ENCODE measurements around the gene MRPL46. TPM values are rescaled to one million over a fixed set of nuclear protein-coding genes. Genes with fewer than 3 reads are reported as not detected.
A peak's percentile ranks its signal among the peaks of the same experiment; 100 is the strongest.

Gene MRPL46
- total and polyA plus RNA-seq, 2 of the 8 experiments (the other 6 are each of a cell fraction or from before 2014, with no cell fraction given): 17.2 to 24.5 TPM

DNA sequence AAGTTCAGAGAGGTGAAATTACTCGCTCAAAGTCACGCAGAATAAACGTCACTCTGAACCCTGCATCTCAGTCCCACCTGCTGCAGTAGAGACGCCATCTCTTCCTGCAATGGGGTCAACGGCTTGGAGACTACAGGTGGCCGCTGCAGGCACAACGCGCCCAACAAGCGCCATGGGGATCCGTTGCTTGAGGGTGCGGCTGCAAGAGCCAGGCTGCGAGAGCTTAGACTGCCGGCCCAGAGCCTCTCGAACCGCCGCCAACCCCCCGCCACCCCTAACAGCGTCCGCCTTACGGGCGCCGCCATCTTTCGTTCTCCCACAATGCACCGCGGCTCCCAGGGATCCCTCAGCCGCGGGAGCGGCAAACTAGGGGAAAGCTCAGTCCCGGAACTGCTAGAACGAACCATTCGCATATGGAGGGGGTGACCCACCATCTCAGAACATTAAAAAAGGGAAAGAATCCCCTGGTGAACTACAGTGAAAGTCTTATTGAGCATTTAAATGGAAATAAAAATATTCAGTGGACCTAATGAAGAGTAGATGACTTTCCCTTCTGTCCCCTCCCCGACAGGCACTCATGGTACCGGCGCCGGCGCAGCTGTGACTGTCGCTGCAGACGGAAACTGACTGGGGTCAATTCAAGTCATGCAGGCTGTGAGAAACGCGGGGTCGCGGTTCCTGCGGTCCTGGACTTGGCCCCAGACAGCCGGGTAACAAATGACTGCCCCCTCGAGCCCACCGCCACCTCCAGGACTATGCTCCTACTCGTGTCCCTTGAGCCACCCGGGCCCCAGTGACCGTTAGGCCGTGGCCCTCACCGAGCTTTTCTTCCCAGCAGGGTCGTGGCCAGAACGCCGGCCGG, at the start of gene MRPL46, which contains the start of gene MRPS11 (continued):
- TF ChIP-seq CBX5 (IDR thresholded peaks at IDR 0.05; ENCODE audit: low read depth, low read length) (no peak), CREB1 (IDR thresholded peaks at IDR 0.05) (peak; percentile 85), EP300 (IDR thresholded peaks at IDR 0.05; ENCODE audit: borderline replicate concordance in 1 of 2, low read depth in 2 of 2, low read length in 2 of 2) (peak in 1 of 2 experiments; percentile 100; a peak in 2 of 3 replicates), ASH2L (IDR thresholded peaks at IDR 0.05; ENCODE audit: low read length) (peak; percentile 91), JUN (IDR thresholded peaks at IDR 0.05; ENCODE audit: low read depth, low read length) (no peak), HDAC2 (IDR thresholded peaks at IDR 0.05; ENCODE audit: borderline replicate concordance in 1 of 2, low read depth in 2 of 2, low read length in 2 of 2) (peak in 1 of 2 experiments; percentile 68; a peak in 1 of 4 replicates), POLR2A (IDR thresholded peaks at IDR 0.05; ENCODE audit: control extremely low read depth in 1 of 2, low read depth in 2 of 2, low read length in 2 of 2) (peak; percentile 87 to 96), TAF1 (IDR thresholded peaks at IDR 0.05; ENCODE audit: low read depth, low read length) (peak; percentile 99), SIX5 (IDR thresholded peaks at IDR 0.05; ENCODE audit: low read depth, low read length) (peak; percentile 56), GTF2F1 (IDR thresholded peaks at IDR 0.05; ENCODE audit: borderline replicate concordance, low read depth, low read length) (0 out of 2 replicates have a peak, but pooled peaks have one; percentile 57), ZNF274 (IDR thresholded peaks at IDR 0.05; ENCODE audit: borderline replicate concordance, extremely low read depth, low read length) (no peak), CHD1 (IDR thresholded peaks at IDR 0.05; ENCODE audit: low read depth, low read length) (peak; percentile 97), PHF8 (conservative IDR thresholded peaks at IDR 0.05; ENCODE audit: low read depth, low read length) (peak; percentile 98), NRF1 (IDR thresholded peaks at IDR 0.05; ENCODE audit: low read depth, low read length) (no peak), BRCA1 (IDR thresholded peaks at IDR 0.05; ENCODE audit: low read depth, low read length) (peak; percentile 2; the same call in 1 of the 2 replicates), SP4 (IDR thresholded peaks at IDR 0.05; ENCODE audit: low read length) (no peak), TCF12 (IDR thresholded peaks at IDR 0.05; ENCODE audit: low read depth, low read length) (peak; percentile 78; the same call in 1 of the 2 replicates)

Data from H1 (cell line).